Measurements from ENCODE around the gene TNPO1.
"Not testable (repeated sequence)": the region's sequence is repeated elsewhere in the genome, so short reads cannot be mapped to it uniquely, and the experiment has no call there.

The TNPO1 gene

GRCh38 chr5:72816284-72817075 lies at the start of gene TNPO1:
TSS of gene TNPO1 (plus strand) at chr5:72816661. CDS start at chr5:72816738, 77 bp downstream.
- Mint-ChIP-seq H3K4me1 (ENCODE audit: low read depth) (peaks cover 22% of the 10 kb centered on the region), H3K36me3 (ENCODE audit: low read depth) (peaks cover 3% of the 10 kb centered on the region), H3K27ac (peak within 1 kb of the TSS; percentile 89), H3K9me3 (no peaks in the 10 kb centered on the region), H3K4me3 (peak within 1 kb of the TSS; percentile 86), H3K27me3 (peaks cover 17% of the 10 kb centered on the region)
- peak; percentile 90 for DNase-seq

DNA sequence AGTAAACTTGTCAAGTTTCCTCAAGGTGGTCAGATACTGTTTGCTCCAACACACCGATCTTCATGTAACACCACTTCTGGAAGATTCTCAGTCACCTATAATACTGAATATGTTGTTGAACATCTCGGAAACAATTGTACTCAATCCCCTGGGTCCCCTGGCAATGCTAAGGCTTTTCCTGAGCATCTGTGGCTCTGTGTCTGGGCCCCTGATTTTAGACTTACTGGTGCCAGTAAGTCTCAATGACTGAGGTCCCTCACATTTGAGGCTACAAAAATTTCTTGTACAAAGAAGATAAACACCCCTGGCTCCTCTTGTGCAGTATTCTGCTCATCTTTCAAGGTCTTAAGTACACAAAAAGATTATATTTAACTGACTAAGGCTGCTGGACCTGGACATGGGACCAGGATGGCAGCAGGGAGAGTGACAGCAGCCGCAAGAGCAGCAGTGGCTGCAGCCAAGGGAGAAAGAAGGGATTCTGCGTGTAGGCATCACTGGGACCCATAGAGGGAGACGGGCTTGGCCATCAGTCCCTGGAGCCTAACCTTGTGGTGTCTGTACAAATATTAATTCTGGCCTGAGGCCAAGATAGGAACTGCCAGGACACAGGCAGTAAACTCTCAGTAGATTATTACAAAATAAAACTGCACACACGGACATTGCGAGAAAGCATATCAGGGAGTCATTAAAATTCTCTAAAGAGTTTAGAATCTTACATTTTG lies 49.0 kb upstream of the TNPO1 start:
- DNase-seq: no peak
- peaks cover 15% of the 10 kb centered on the region for H3K27me3 Mint-ChIP-seq
- no peak overlapping the region for H3K4me3 Mint-ChIP-seq
- H3K27ac Mint-ChIP-seq: no peak overlapping the region
- no peaks in the 10 kb centered on the region for H3K36me3 Mint-ChIP-seq (ENCODE audit: low read depth)
- H3K4me1 Mint-ChIP-seq (ENCODE audit: low read depth): no peaks in the 10 kb centered on the region
- no peaks in the 10 kb centered on the region for H3K9me3 Mint-ChIP-seq

DNA sequence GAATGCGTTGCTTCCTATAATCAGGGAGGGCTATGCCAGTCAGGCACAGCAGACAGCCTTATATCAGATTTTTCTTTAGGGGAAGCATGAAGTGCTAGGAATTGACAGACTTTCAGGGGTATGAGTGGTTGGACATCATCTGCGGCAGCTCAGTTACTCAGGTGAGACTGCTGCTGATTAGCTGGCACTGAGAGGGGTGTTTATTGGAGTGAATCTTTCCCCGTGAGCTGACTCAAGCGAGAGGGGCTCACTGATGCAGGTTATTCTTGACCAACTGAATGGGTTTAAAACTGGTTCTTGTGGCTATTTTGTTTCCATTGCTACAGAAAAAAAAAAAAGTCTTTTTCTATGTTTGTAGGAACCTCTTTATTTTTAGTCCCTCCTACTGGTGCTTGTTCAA lies 46.2 kb upstream of the TNPO1 start:
- Mint-ChIP-seq H3K27me3 (peaks cover 7% of the 10 kb centered on the region), H3K4me3 (no peak overlapping the region), H3K27ac (no peak overlapping the region), H3K9me3 (no peaks in the 10 kb centered on the region), H3K36me3 (ENCODE audit: low read depth) (no peaks in the 10 kb centered on the region), H3K4me1 (ENCODE audit: low read depth) (no peaks in the 10 kb centered on the region)
- no peak for DNase-seq

- Mint-ChIP-seq H3K9me3 (peaks cover 37% of the 10 kb centered on the region), H3K4me1 (ENCODE audit: low read depth) (no peaks in the 10 kb centered on the region), H3K36me3 (ENCODE audit: low read depth) (no peaks in the 10 kb centered on the region), H3K27ac (no peak overlapping the region), H3K27me3 (peaks cover 24% of the 10 kb centered on the region), H3K4me3 (no peak overlapping the region)
- no peak for DNase-seq
These were observed 39.8 kb upstream of the TNPO1 start for GRCh38 chr5:72776684-72777083.

DNA sequence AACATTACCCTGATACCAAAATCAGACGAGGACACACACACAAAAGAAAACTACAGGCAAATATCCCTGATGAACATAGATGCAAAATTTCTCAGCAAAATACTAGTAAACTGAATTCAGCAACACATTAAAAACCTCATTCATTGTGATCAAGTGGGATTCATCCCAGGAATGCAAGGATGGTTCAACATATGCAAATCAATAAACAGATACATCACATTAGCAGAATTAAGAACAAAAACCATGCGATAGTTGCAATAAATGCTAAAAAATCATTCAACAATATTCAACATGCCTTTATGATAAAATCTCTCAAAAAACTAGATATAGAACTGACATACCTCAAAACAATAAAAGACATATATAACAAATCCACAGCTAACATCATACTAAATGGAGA lies 36.9 kb upstream of the TNPO1 start:
- no peaks in the 10 kb centered on the region for H3K4me1 Mint-ChIP-seq (ENCODE audit: low read depth)
- no peak overlapping the region for H3K4me3 Mint-ChIP-seq
- peaks cover 37% of the 10 kb centered on the region for H3K9me3 Mint-ChIP-seq
- peaks cover 24% of the 10 kb centered on the region for H3K27me3 Mint-ChIP-seq
- no peaks in the 10 kb centered on the region for H3K36me3 Mint-ChIP-seq (ENCODE audit: low read depth)
- no peak for DNase-seq
- no peak overlapping the region for H3K27ac Mint-ChIP-seq

- Mint-ChIP-seq H3K9me3 (peaks cover 19% of the 10 kb centered on the region), H3K36me3 (ENCODE audit: low read depth) (no peaks in the 10 kb centered on the region), H3K4me1 (ENCODE audit: low read depth) (no peaks in the 10 kb centered on the region), H3K27me3 (peaks cover 14% of the 10 kb centered on the region), H3K4me3 (no peak overlapping the region), H3K27ac (no peak overlapping the region)
- no peak for DNase-seq
These were observed 33.1 kb upstream of the TNPO1 start for GRCh38 chr5:72783354-72783753.

DNA sequence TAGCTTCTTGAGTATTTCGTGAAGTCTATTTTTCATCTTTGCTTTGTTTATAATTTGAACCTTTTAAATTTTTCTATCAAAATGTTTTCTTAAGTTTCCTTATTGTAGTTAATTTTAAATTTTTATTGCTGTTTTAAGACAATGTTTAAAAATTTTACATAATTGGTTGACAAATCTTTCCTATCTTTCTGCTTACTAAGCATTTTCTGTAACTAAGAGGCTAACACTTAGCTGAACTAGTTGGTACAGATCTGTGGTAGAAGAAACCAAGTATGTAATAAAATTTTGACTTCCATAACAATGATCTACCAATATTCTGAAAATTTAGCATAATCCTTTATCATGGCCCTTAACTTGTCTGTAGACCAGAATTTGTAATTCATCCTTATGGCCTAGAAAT lies 32.3 kb upstream of the TNPO1 start:
- peaks cover 14% of the 10 kb centered on the region for H3K9me3 Mint-ChIP-seq
- no peak overlapping the region for H3K27ac Mint-ChIP-seq
- H3K4me1 Mint-ChIP-seq (ENCODE audit: low read depth): no peaks in the 10 kb centered on the region
- DNase-seq: no peak
- no peak overlapping the region for H3K4me3 Mint-ChIP-seq
- H3K36me3 Mint-ChIP-seq (ENCODE audit: low read depth): no peaks in the 10 kb centered on the region
- H3K27me3 Mint-ChIP-seq: peaks cover 13% of the 10 kb centered on the region

GRCh38 chr5:72785801-72786200 lies 30.7 kb upstream of the TNPO1 start:
- H3K4me3 Mint-ChIP-seq: no peak overlapping the region
- DNase-seq: no peak
- H3K36me3 Mint-ChIP-seq (ENCODE audit: low read depth): no peaks in the 10 kb centered on the region
- H3K9me3 Mint-ChIP-seq: no peaks in the 10 kb centered on the region
- no peak overlapping the region for H3K27ac Mint-ChIP-seq
- no peaks in the 10 kb centered on the region for H3K4me1 Mint-ChIP-seq (ENCODE audit: low read depth)
- H3K27me3 Mint-ChIP-seq: peaks cover 9% of the 10 kb centered on the region

- Mint-ChIP-seq H3K27ac (no peak overlapping the region), H3K4me1 (ENCODE audit: low read depth) (no peaks in the 10 kb centered on the region), H3K27me3 (peaks cover 9% of the 10 kb centered on the region), H3K9me3 (no peaks in the 10 kb centered on the region), H3K36me3 (ENCODE audit: low read depth) (no peaks in the 10 kb centered on the region), H3K4me3 (no peak overlapping the region)
- no peak for DNase-seq
These were observed 29.8 kb upstream of the TNPO1 start for GRCh38 chr5:72786676-72787075.

- no peak overlapping the region for H3K27ac Mint-ChIP-seq
- no peaks in the 10 kb centered on the region for H3K4me1 Mint-ChIP-seq (ENCODE audit: low read depth)
- DNase-seq: no peak
- H3K4me3 Mint-ChIP-seq: no peak overlapping the region
- H3K36me3 Mint-ChIP-seq (ENCODE audit: low read depth): no peaks in the 10 kb centered on the region
- no peaks in the 10 kb centered on the region for H3K9me3 Mint-ChIP-seq
- peaks cover 17% of the 10 kb centered on the region for H3K27me3 Mint-ChIP-seq
These were observed 27.5 kb upstream of the TNPO1 start for GRCh38 chr5:72788866-72789505.

- no peaks in the 10 kb centered on the region for H3K9me3 Mint-ChIP-seq
- no peak for DNase-seq
These were observed 26.3 kb upstream of the TNPO1 start for GRCh38 chr5:72790186-72790585.

DNA sequence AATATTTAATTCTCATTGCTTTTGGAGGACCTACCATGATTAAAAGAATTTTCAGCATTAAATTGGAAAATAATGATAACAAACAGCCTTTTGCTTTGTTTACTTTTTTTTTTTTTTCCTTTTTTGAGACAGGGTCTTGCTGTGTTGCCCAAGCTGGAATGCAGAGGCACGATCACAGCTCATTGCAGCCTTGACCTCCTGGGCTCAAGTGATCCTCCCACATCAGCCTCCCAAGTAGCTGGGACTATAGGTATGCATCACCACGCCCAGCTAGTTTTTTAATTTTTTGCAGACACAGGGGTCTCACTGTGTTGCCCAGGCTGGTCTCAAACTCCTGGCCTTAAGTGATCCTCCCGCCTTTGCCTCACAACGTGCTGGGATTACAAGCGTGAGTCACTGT lies 23.8 kb upstream of the TNPO1 start:
- not testable (repeated sequence) for DNase-seq; H3K9me3 Mint-ChIP-seq; H3K36me3 Mint-ChIP-seq (ENCODE audit: low read depth); H3K27ac Mint-ChIP-seq; H3K4me3 Mint-ChIP-seq; H3K4me1 Mint-ChIP-seq (ENCODE audit: low read depth)
- H3K27me3 Mint-ChIP-seq: peaks cover 20% of the 10 kb centered on the region

More at GRCh38 chr5:72790186-72790585, 26.3 kb upstream of the TNPO1 start:
- Mint-ChIP-seq H3K4me1 (ENCODE audit: low read depth) (no peaks in the 10 kb centered on the region), H3K27ac (no peak overlapping the region), H3K27me3 (peaks cover 17% of the 10 kb centered on the region), H3K36me3 (ENCODE audit: low read depth) (no peaks in the 10 kb centered on the region), H3K4me3 (no peak overlapping the region)

DNA sequence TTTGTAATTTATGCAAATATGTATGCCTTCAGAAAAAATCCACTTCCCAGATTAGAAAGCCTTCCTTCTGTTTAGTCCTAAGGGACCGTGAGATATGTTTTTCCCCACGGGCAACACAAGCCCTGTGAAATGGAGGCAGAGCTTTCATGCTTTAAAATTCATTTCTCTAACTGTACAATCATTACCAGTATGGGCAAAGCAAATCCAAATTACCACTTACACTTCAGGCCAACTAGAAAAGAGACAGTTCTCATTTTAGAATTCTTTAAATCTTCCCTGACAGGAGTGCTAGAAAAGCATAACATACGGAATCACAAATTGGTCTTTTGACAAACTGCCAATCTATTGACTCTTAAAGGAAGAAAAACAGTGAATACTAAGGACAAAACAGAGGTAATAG lies 20.5 kb upstream of the TNPO1 start:
- Mint-ChIP-seq H3K4me3 (no peak overlapping the region), H3K36me3 (ENCODE audit: low read depth) (no peaks in the 10 kb centered on the region), H3K27me3 (peaks cover 21% of the 10 kb centered on the region), H3K4me1 (ENCODE audit: low read depth) (no peaks in the 10 kb centered on the region), H3K9me3 (no peaks in the 10 kb centered on the region), H3K27ac (no peak overlapping the region)
- no peak for DNase-seq

- H3K36me3 Mint-ChIP-seq (ENCODE audit: low read depth): no peaks in the 10 kb centered on the region
- peaks cover 32% of the 10 kb centered on the region for H3K27me3 Mint-ChIP-seq
- no peak overlapping the region for H3K27ac Mint-ChIP-seq
- H3K4me3 Mint-ChIP-seq: no peak overlapping the region
- H3K4me1 Mint-ChIP-seq (ENCODE audit: low read depth): no peaks in the 10 kb centered on the region
- DNase-seq: no peak
- H3K9me3 Mint-ChIP-seq: no peaks in the 10 kb centered on the region
These were observed 16.7 kb upstream of the TNPO1 start for GRCh38 chr5:72799721-72800120.

DNA sequence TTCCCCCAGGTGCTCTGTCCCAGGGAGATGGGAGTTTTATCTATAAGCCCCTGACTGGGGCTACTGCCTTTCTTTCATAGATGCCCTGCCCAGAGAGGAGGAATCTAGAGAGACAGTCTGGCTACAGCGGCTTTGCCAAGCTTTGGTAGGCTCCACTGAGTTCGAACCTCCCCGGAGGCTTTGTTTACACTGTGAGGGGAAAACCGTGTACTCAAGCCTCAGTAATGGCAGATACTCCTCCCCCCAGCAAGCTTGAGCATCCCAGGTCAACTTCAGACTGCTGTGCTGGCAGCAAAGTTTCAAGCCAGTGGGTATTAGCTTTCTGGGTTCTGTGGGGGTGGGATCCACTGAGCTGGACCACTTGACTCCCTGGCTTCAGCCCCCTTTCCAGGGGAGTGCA lies 7.8 kb upstream of the TNPO1 start:
- DNase-seq; H3K9me3 Mint-ChIP-seq; H3K4me3 Mint-ChIP-seq; H3K36me3 Mint-ChIP-seq (ENCODE audit: low read depth); H3K4me1 Mint-ChIP-seq (ENCODE audit: low read depth); H3K27ac Mint-ChIP-seq: not testable (repeated sequence)
- peaks cover 49% of the 10 kb centered on the region for H3K27me3 Mint-ChIP-seq
